KMS-11 (cell line): ENCODE measurements around the gene LRRIQ1.

ENCODE experiments used
- H2AFZ ChIP-seq: fragments of 200-600 bp; sonication (generic); 2 replicates; pipeline ENCODE4 v1.6.1; 2016; ENCODE audit warnings: antibody characterized with exemption, mixed run types, low read depth
- H3K27ac ChIP-seq: fragments of 200-600 bp; sonication (generic); 2 replicates; pipeline ENCODE4 v1.6.1; 2016; ENCODE audit warnings: mild to moderate bottlenecking, mixed run types
- H3K27me3 ChIP-seq: fragments of 200-600 bp; sonication (generic); 2 replicates; pipeline ENCODE4 v1.6.1; 2017; ENCODE audit warnings: mild to moderate bottlenecking, low read depth, mixed run types, moderate library complexity; ENCODE audit not compliant: insufficient read depth
- H3K36me3 ChIP-seq: fragments of 200-600 bp; sonication (generic); 2 replicates; pipeline ENCODE4 v1.6.1; 2017; ENCODE audit warnings: mild to moderate bottlenecking, mixed run types; ENCODE audit not compliant: insufficient read depth
- H3K4me1 ChIP-seq: fragments of 200-600 bp; sonication (generic); 2 replicates; pipeline ENCODE4 v1.6.1; 2016; ENCODE audit warnings: mild to moderate bottlenecking, low read depth, mixed run types; ENCODE audit not compliant: poor library complexity, severe bottlenecking
- H3K4me2 ChIP-seq: fragments of 200-600 bp; sonication (generic); 2 replicates; pipeline ENCODE4 v1.7.0; 2016; ENCODE audit warnings: mild to moderate bottlenecking, mixed run types
- H3K4me3 ChIP-seq: fragments of 200-600 bp; sonication (generic); IDR thresholded peaks from 2 replicates; pipeline ENCODE4 v1.6.1; 2017; ENCODE audit warnings: low read depth, low read length, mixed read lengths; ENCODE audit not compliant: insufficient read depth
- H3K79me2 ChIP-seq: fragments of 200-600 bp; sonication (generic); 2 replicates; pipeline ENCODE4 v1.6.1; 2016; ENCODE audit warnings: low read depth, mixed run types; ENCODE audit not compliant: insufficient read depth
- H3K9ac ChIP-seq: fragments of 200-600 bp; sonication (generic); 2 replicates; pipeline ENCODE4 v1.6.1; 2016; ENCODE audit warnings: mild to moderate bottlenecking, mixed run types
- H4K20me1 ChIP-seq: fragments of 200-600 bp; sonication (generic); 2 replicates; pipeline ENCODE4 v1.6.1; 2016; ENCODE audit warnings: mild to moderate bottlenecking, mixed run types; ENCODE audit not compliant: insufficient read depth
- TF ChIP-seq, protein P1 (sequence below): fragments of 200-600 bp; sonication (generic); conservative IDR thresholded peaks from 2 replicates; pipeline ENCODE4 v1.6.1; 2017; ENCODE audit warnings: low read depth, mild to moderate bottlenecking, antibody characterized with exemption, low read length, moderate library complexity, mixed read lengths

The LRRIQ1 gene

DNA sequence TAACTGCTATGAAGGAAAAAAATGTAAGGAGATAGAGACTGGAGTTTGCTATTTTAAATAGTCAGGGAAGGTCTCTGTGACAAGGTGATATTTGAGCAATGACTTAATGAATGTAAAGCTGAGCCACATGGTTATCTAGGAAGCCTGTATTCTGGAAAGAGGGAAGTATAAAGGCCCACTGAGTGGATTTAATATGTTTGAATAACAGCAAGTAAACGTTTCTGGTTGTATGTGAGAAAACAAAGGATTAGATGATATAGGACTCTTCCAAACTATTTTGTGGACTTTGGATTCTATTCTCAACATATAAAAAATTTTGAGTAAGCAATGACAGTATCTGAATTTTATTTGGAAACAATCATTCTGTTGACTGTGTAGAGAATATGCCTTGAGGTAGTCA is 5.2 kb downstream of the LRRIQ1 start:
- Histone ChIP-seq H3K4me1 (peaks cover 8% of the 10 kb centered on the region), H3K4me2 (no peak overlapping the region), H3K27ac (no peak overlapping the region), H3K4me3 (no peak overlapping the region), H3K9ac (no peak overlapping the region), H4K20me1 (no peaks in the 10 kb centered on the region), H3K36me3 (no peaks in the 10 kb centered on the region), H2AFZ (no peak overlapping the region), H3K79me2 (no peaks in the 10 kb centered on the region), H3K27me3 (no peaks in the 10 kb centered on the region)
- TF ChIP-seq, protein P1, sequence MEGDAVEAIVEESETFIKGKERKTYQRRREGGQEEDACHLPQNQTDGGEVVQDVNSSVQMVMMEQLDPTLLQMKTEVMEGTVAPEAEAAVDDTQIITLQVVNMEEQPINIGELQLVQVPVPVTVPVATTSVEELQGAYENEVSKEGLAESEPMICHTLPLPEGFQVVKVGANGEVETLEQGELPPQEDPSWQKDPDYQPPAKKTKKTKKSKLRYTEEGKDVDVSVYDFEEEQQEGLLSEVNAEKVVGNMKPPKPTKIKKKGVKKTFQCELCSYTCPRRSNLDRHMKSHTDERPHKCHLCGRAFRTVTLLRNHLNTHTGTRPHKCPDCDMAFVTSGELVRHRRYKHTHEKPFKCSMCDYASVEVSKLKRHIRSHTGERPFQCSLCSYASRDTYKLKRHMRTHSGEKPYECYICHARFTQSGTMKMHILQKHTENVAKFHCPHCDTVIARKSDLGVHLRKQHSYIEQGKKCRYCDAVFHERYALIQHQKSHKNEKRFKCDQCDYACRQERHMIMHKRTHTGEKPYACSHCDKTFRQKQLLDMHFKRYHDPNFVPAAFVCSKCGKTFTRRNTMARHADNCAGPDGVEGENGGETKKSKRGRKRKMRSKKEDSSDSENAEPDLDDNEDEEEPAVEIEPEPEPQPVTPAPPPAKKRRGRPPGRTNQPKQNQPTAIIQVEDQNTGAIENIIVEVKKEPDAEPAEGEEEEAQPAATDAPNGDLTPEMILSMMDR = no peak

DNA sequence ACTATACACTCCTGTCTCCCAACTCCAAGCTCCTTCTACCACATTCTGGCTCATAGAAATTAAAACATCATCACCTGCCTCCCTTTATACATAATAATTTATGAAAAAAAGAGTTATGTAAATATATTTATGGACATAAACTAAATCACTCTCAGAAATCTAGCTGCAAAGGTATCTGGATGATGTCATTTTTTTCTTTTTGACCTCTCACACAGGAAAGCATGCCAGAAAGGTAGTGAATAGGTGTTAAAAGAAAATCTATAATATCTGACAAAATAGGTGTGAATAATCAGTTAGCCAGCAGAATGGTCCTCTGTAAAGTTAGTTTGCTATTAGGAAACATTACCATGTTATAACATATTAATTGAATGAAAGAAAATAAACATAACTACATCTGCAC is 7.7 kb downstream of the LRRIQ1 start:
- Histone ChIP-seq H3K27me3 (no peaks in the 10 kb centered on the region), H3K36me3 (no peaks in the 10 kb centered on the region), H3K4me2 (no peak overlapping the region), H4K20me1 (no peaks in the 10 kb centered on the region), H3K27ac (no peak overlapping the region), H3K9ac (no peak overlapping the region), H3K4me1 (no peaks in the 10 kb centered on the region), H3K79me2 (no peaks in the 10 kb centered on the region), H3K4me3 (no peak overlapping the region), H2AFZ (no peak overlapping the region)
- TF ChIP-seq, protein P1 = no peak

DNA sequence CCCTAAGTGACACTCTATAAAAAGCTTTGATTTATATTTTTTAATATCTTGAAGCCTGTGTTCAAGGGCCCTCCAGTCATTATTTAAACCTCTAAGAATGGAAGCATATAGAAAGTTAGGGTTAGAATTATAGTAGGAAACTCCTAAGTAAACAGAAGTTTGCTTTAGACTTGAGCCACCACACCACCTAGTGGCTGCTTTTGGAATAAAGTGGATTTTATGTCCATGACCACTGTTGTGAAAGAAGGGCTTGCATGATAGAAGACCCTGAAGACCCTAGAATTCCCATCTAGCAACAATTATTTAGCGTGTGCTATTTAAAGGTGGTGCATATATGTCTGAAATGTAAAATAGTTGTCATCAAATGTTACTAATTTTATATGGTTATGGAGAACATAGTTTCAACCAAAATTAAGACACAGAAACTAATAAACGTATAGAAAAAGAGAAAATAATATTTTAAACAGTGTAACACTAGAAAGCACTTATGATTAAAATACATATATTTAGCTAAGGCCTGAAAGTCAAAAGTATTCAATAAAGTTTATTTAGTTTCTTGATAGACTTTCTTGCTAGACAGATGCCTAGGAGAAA is 21.3 kb downstream of the LRRIQ1 start:
- Histone ChIP-seq H2AFZ (no peak overlapping the region), H3K79me2 (no peaks in the 10 kb centered on the region), H3K9ac (no peak overlapping the region), H3K4me3 (no peak overlapping the region), H3K27me3 (no peaks in the 10 kb centered on the region), H3K4me2 (no peak overlapping the region), H4K20me1 (no peaks in the 10 kb centered on the region), H3K4me1 (no peaks in the 10 kb centered on the region), H3K36me3 (no peaks in the 10 kb centered on the region), H3K27ac (no peak overlapping the region)
- TF ChIP-seq, protein P1 = peak; percentile 77

DNA sequence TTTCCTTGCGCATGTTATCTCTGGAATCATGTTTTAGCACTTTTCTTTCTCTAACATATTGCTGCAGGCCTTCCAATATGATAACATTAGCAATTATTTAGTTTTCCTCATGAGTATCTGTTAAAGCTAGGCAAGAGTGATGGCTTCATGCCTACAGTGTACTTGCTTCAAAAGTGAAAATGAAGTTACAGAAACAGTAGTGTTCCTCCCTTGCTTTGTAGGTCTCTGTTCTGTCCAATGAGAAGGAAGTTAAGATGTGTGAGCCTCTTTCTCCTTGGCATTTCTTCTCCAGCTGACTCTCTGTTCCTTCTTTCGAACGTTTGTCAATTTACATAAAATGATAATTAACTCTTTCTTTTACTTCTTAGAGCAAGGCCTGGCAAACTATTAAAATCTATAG is 22.2 kb downstream of the LRRIQ1 start:
- Histone ChIP-seq H4K20me1 (no peaks in the 10 kb centered on the region), H2AFZ (no peak overlapping the region), H3K27me3 (no peaks in the 10 kb centered on the region), H3K9ac (no peak overlapping the region), H3K4me2 (no peak overlapping the region), H3K27ac (no peak overlapping the region), H3K36me3 (no peaks in the 10 kb centered on the region), H3K79me2 (no peaks in the 10 kb centered on the region), H3K4me3 (no peak overlapping the region), H3K4me1 (no peaks in the 10 kb centered on the region)
- TF ChIP-seq, protein P1 = no peak
